Fibroblast of villous mesenchyme (primary cell): ENCODE results near the gene NCK2. TPM values are rescaled to one million over a fixed set of nuclear protein-coding genes. Genes with fewer than 3 reads are reported as not detected.

Experiments used
- DNase-seq: peaks from one replicate; pipeline ENCODE4 v3.0.0-alpha.2; 2010; ENCODE audit warnings: low read depth
- H3K4me3 ChIP-seq: 2 replicates; pipeline ENCODE4 v1.5.1; 2011; ENCODE audit warnings: low read depth, mild to moderate bottlenecking, low read length
- total RNA-seq: library from RNA; depleted of rRNA; stranded (reverse); fragments of >200 nt; gene quantifications from 2 replicates; pipeline ENCODE4 v1.2.3, GENCODE V29; 2012
- TF ChIP-seq, protein P1 (sequence below): IDR thresholded peaks from 2 replicates; pipeline ENCODE4 v1.5.1; 2012; ENCODE audit warnings: low read depth, mild to moderate bottlenecking, low read length; ENCODE audit not compliant: insufficient read depth

NCK2 gene
- total RNA-seq, 1 donor, result 22.5 TPM

DNA sequence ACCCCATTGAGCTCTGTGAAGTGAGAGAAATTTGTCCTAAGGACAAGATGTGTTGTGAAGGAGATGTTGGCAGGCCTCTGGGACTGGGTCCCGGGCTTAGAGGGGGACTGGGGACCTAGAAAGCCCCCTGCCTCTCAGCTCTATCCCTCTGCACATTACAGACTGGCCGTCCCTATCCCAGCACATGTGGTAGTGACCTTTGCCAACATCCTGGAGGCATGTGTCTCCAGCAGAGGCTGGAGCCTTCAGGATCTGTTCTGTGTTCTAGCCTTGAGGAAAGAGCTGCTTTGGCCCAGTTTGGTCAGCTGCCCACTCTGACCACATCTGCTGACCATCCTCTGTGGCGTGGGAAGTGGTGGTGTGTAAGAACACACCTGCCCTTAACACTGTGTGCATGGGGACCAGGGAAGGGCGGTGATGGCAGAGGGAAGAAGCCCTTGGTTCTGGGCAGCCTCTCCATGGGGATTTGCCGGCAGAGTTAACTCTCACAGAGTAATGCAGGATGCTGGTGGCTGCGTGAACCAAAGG is 33.4 kb downstream of the NCK2 start:
- TF ChIP-seq, protein P1, sequence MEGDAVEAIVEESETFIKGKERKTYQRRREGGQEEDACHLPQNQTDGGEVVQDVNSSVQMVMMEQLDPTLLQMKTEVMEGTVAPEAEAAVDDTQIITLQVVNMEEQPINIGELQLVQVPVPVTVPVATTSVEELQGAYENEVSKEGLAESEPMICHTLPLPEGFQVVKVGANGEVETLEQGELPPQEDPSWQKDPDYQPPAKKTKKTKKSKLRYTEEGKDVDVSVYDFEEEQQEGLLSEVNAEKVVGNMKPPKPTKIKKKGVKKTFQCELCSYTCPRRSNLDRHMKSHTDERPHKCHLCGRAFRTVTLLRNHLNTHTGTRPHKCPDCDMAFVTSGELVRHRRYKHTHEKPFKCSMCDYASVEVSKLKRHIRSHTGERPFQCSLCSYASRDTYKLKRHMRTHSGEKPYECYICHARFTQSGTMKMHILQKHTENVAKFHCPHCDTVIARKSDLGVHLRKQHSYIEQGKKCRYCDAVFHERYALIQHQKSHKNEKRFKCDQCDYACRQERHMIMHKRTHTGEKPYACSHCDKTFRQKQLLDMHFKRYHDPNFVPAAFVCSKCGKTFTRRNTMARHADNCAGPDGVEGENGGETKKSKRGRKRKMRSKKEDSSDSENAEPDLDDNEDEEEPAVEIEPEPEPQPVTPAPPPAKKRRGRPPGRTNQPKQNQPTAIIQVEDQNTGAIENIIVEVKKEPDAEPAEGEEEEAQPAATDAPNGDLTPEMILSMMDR, result no peak
- no peak overlapping the region for H3K4me3 ChIP-seq
- DNase-seq, result no peak

DNA sequence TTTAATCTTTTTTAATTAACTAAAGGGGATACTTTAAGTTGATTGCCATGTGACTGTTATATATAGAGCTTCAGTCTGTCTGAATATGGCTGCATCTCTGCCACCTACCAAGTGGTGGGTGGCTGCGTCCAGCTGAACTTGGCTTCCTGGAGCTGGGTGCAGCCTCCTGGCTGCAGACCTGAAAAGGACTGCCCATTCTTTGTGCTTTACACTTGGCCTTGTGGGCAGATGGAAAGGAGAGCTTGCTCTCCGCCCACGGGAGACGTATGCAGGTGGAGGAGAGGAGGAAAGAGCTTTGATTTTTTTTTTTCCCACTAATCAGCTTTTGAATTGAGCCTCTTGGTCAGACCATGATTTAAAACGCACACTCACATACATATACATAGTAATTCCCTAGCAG is 34.7 kb downstream of the NCK2 start:
- DNase-seq, result no peak
- TF ChIP-seq, protein P1, result no peak
- no peak overlapping the region for H3K4me3 ChIP-seq

DNA sequence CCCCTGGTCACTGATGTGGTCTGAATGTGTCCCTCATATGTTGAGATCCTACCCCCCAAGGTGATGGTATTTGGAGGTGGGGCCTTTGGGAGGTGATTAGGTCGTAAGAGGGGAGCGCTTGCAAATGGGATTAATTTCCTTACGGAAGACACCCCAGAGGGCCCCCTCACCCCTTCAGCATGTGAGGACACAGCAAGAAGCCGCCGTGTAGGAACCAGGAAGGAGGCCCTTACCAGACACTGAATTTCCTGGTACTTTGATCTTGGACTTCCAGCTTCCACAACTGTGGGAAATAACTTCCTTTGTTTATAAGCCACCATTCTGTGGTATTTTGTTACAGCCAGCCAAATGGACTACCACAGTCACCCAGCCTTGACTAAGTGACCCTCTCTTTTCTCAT is 35.9 kb downstream of the NCK2 start:
- TF ChIP-seq, protein P1, result no peak
- DNase-seq, result no peak
- no peak overlapping the region for H3K4me3 ChIP-seq

DNA sequence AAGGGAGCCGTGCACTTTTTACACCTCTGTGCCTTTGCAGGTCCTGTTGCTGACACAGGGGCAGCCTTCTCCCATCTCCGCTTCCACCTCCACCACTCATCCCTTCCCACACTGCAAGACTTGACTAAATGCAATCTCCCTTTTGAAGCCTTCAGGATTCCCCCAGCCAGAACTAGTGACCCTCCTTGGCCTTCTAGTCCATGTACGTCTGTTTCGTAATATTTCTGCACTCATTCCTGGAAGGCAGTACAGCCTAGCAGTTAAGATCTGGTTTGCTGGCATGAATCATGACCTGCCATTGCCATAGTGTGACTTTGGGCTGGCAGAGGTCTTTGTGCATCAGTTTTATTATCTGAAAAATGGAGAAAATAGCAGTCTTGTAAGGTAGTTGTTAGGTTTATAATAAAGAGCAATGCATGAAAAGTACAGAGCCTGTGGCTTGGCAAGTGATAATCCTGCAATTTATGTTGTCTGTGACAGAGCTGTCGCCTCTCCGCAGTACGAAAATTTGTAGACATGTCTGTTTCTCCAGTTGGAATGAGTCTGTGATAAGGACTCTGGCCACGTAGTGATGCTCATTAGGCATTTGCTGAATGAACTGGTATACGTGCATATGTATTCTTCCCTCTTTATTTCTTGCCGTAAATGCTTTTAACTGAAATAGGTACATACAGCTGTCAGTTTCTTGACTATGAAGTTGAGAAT is 36.7 kb downstream of the NCK2 start:
- H3K4me3 ChIP-seq, result no peak overlapping the region
- TF ChIP-seq, protein P1, result no peak
- DNase-seq, result peak; percentile 68

DNA sequence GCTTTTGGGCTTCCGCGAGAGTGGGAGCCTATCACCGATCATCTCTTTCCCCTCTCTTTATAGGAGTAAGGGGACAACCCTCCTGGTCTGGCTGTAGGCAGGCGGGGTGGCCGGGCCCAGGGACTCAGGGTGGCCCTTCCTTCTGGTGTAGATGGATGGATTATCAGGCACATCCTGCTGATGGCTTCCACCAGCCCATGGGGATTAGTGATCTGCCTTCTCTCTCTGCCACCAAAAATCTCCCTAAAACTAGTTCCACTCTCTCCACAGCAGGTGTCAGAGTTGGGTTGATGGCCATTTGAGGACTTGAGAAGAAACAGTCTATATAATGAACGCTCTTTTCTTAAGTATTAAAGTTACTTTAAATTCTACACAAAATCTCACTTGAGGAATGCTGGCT is 37.4 kb downstream of the NCK2 start:
- TF ChIP-seq, protein P1, result peak; percentile 15
- H3K4me3 ChIP-seq, result no peak overlapping the region
- DNase-seq, result no peak

DNA sequence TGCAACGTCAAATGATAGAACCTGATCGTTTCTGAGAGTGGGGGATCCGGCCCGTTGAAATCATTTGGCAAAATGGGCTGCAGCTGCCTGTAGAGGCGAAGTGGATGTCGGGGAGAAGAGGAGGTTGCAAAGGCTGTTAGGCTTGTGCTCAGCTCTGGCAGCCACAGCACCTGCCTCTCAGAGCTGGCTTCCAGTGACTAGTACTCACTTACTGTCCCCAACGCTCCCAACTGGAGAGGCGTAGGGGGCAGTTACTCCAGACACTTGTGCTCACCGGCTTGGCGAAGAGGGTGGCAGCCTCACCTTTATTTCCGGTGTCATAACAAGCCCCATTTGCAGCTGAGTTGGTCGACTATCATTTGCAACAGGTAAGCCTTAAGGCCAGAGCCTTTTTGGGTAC is 37.9 kb downstream of the NCK2 start:
- H3K4me3 ChIP-seq, result no peak overlapping the region
- TF ChIP-seq, protein P1, result no peak
- no peak for DNase-seq

DNA sequence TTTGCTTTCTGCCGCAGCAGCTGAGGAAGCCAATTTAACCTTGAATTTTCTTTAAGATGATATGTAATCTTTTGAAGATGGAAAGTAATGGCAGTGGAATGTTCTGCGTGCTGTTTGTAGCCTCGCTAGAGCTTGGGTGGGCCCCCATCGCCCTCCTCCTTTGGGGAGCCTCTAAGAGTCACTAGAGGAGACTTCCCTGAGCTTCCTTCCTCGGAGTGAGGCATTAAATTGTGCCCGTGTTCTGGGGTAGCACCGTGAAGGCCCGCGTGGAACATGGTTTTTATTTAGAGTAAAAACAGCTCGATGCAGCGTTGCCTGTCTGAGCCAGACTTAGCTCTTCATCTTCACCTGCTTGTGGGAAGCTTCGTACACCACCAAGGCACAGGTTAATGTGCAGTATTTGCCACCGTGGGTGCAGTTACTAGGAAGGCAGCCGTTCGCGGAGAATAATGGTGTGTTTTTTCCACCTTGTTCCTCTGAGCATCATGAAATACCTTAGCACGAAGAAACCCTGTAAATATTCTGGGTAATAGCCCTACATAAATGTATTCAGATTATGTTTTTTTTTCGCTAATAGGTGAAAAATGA is 38.5 kb downstream of the NCK2 start:
- H3K4me3 ChIP-seq, result no peak overlapping the region
- no peak for DNase-seq
- TF ChIP-seq, protein P1, result no peak
